Kidney (tissue), 14 donors: ENCODE measurements around the gene LDLRAD4. TPM values are rescaled to one million over a fixed set of nuclear protein-coding genes. Genes with fewer than 3 reads are reported as not detected.

ENCODE experiments used
- DNase-seq, 5 donors: peaks; one replicate each; pipeline ENCODE4 v3.0.0-alpha.2; 2013 to 2020
- FAIRE-seq: peaks from 2 replicates; lab custom pipeline; 2012; peaks lifted over from hg19 to GRCh38; lab: Jason Lieb, UNC
- H3K27ac ChIP-seq, 2 donors: one replicate each; pipeline ENCODE4 v1.7.0; 2013; ENCODE audit warnings: low read depth in 2 of 2, low read length in 2 of 2, inconsistent platforms in 1 of 2
- H3K27me3 ChIP-seq: one replicate; pipeline ENCODE4 v1.7.1; 2013; ENCODE audit warnings: low read length, inconsistent platforms; ENCODE audit not compliant: control insufficient read depth, insufficient read depth
- H3K36me3 ChIP-seq, 3 donors: one replicate each; pipeline versions ENCODE4 v1.7.0 to v1.7.1; 2013; ENCODE audit warnings: low read length in 3 of 3, control low read depth in 1 of 3, inconsistent platforms in 1 of 3; ENCODE audit not compliant: insufficient read depth in 3 of 3, control insufficient read depth in 2 of 3
- H3K4me1 ChIP-seq, 3 donors: one replicate each; pipeline versions ENCODE4 v1.7.0 to v1.7.1; 2013; ENCODE audit warnings: low read length in 3 of 3, inconsistent platforms in 1 of 3, low read depth in 1 of 3; ENCODE audit not compliant: control insufficient read depth in 2 of 3, insufficient read depth in 2 of 3
- H3K4me3 ChIP-seq, 3 donors: one replicate each; pipeline versions ENCODE4 v1.7.0 to v1.8.1; 2013; ENCODE audit warnings: low read length in 3 of 3, control low read depth in 1 of 3, inconsistent platforms in 1 of 3
- H3K9ac ChIP-seq, 3 donors: one replicate each; pipeline versions ENCODE4 v1.7.0 to v1.7.1; 2013; ENCODE audit warnings: low read length in 3 of 3, control low read depth in 1 of 3, inconsistent platforms in 1 of 3
- H3K9me3 ChIP-seq, 3 donors: one replicate each; pipeline versions ENCODE4 v1.7.0 to v1.7.1; 2013; ENCODE audit warnings: low read length in 3 of 3, control low read depth in 1 of 3, inconsistent platforms in 1 of 3; ENCODE audit not compliant: control insufficient read depth in 2 of 3, insufficient read depth in 1 of 3
- CTCF ChIP-seq: IDR thresholded peaks from 3 replicates; pipeline ENCODE4 v1.5.1; 2012; ENCODE audit warnings: mild to moderate bottlenecking, moderate library complexity, borderline replicate concordance; ENCODE audit not compliant: insufficient read depth; ENCODE audit errors: extremely low read depth
- intact Hi-C: fragments of 100-400 bp; cut with DNase I; formaldehyde crosslinking; loops from one replicate; pipeline ENCODE4 v1.11.1; 2022
- polyA plus RNA-seq: library from polyadenylated mRNA; stranded (reverse); fragments of 350-450 nt; fragmentation: Illumina TruSeq; extraction: RNeasy Lipid Tissue Mini Kit (QIAGEN cat#74804); gene quantifications from one replicate; pipeline ENCODE4 v1.2.3, GENCODE V29; 2014; ENCODE audit warnings: low read depth, low replicate concordance; ENCODE audit not compliant: insufficient read depth
- total RNA-seq: library from RNA; stranded (reverse); fragmentation: NEBNext Ultra II Directional; extraction: Animal tissue kit (Norgen Biotek cat#: 25700); gene quantifications from one replicate; pipeline ENCODE4 v1.2.1, GENCODE V29; 2021
- donor health status: control.
- donor health status: control.
- donor health status: control.
- donor health status: control.
- donor health status: control.
- donor health status: DM: yes; HTN: yes; CAD: no.
- donor health status: Normal renal cell carcinoma (clear cell type).

Gene LDLRAD4
- total and polyA plus RNA-seq, 2 donors from 2014 or later, result 2.3 to 42.3 TPM

DNA sequence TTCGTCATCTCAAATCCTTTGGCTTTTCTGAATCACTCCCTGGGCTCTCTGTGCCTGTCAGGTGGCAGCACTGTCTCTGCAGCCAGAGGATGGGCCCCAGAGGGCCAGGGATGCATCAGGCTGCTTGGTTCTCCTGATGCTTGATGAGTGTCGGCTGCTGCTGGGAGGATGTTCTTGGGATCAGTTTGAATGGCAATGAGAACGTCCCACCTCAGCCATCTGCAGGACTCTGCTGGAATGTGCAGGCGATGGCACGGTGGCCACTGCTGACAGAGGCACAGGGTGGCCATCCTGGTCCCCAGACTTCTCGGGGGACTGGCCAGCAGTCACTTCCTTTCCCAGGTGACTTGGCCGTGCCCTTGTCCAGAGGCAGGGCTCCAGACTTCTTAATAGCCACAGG, 361.8 kb downstream of the LDLRAD4 start:
- TF ChIP-seq CTCF, result no peak
- DNase-seq, result no peak
- intact Hi-C loops, result no loop called here

GRCh38 chr18:13580991-13581390, 362.4 kb downstream of the LDLRAD4 start:
- Histone ChIP-seq H3K36me3 (no peaks in the 10 kb centered on the region), H3K27me3 (no peaks in the 10 kb centered on the region), H3K9me3 (no peaks in the 10 kb centered on the region), H3K27ac (no peak overlapping the region), H3K4me3 (no peak overlapping the region), H3K9ac (no peak overlapping the region), H3K4me1 (no peaks in the 10 kb centered on the region)
- no peak for TF ChIP-seq CTCF
- DNase-seq (no peak), FAIRE-seq (no peak)
- intact Hi-C loops, result no loop called here

More for the DNA sequence above, 361.8 kb downstream of the LDLRAD4 start:
- FAIRE-seq, result no peak
- H3K36me3 ChIP-seq, result no peaks in the 10 kb centered on the region
- no peak overlapping the region for H3K27ac ChIP-seq
- no peak overlapping the region for H3K9ac ChIP-seq
- H3K4me3 ChIP-seq, result no peak overlapping the region
- no peaks in the 10 kb centered on the region for H3K4me1 ChIP-seq
- H3K9me3 ChIP-seq, result no peaks in the 10 kb centered on the region
- no peaks in the 10 kb centered on the region for H3K27me3 ChIP-seq

DNA sequence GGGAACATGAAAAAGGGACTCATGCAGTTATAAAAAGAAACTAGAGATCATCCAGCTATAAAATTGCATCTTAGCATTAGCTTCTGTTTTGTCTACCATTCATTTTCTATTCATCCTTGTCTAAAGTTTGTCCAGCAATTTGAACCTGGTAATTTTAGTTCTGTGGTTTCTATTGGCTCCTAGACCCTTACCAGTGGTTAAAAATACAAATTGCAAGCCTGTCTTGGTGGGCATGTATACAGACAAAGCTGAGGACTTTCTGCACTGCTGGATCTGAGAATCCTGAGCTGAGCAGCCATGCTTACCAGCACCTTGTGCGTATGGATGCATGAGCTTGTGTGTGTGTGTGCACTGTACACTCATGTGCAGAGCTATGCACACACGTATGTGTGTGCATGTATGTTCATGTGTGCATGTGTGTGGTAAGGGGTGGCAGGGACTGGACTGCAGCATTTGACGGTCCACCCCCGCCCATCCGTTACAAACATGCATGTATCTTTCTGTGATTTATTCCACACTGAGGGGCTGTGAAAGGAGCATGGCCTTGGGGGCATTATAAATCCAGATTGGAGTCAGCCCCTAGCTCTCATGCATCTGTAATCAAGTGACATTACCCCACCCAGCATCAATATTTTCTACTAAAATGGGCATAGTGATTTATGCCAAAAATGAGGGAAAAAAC, 363.1 kb downstream of the LDLRAD4 start:
- DNase-seq (no peak), FAIRE-seq (no peak)
- Histone ChIP-seq H3K9me3 (no peaks in the 10 kb centered on the region), H3K4me3 (no peak overlapping the region), H3K9ac (no peak overlapping the region), H3K4me1 (no peaks in the 10 kb centered on the region), H3K27ac (no peak overlapping the region), H3K36me3 (no peaks in the 10 kb centered on the region), H3K27me3 (no peaks in the 10 kb centered on the region)
- intact Hi-C loops, result no loop called here
- no peak for TF ChIP-seq CTCF
